ENCODE data around the gene WDR35. TPM values are rescaled to one million over a fixed set of nuclear protein-coding genes. Genes with fewer than 3 reads are reported as not detected.

Gene WDR35
- total RNA-seq, 1 donor from 2014 or later, result 26.5 TPM

GRCh38 chr2:19868701-19869580, 121.0 kb downstream of the WDR35 start:
- DNase-seq, result no peak

DNA sequence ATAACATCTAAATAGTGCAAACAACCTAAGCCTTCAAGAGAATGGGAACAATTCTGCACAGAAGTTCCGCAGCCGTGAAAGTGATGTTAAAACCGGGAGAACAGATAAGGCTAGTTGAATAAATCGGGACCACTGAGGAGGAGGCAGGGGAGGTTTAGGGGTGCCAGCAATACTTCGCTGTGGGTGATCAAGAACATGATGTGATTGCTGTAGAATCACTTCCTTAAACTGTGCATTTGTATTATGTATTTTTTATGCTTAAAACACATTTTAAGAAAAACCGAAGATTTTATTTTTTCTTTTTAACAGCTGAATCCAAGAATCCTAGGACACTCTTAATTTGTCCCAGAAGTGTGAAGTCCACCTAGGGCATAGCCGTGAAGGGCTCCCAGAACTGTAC, 121.7 kb downstream of the WDR35 start:
- no peak for DNase-seq

DNA sequence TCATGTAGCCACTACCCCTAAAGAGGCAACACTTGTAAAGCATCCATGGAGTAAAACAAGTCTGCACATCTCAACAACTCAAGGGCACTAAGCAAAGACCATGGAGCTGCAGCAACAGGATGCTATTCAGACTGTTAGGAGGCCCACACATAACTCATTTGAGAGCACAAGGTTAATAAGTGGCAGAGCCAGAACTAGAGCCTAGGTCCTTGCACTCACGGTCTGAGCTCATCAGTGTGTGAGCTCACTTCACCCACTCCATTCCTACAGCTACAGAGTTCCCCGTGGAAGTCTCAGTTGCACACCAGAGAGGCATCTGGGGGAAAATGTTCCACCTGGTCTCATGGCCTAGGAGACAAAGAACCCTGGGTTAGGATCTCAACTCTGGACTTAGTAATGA, 123.1 kb downstream of the WDR35 start:
- no peak for DNase-seq

DNA sequence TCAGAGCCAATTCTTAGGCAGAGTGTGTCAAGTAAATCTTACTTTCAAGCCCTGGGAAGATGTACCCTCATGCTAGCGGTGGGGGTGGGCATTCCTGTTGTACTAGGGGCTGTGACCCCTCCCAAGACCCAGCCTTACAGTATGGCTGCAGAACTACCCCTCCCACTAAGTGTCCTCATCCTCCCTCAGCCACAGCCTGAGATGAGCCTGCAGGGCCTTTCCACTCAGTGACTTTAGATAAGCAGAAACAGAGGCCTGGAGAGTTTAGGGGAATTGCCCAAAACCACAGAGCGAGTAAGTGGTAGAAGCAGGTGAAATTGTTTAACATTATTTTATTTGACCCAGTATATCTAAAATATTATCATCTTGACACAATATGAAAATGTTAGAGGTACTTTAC, 124.8 kb downstream of the WDR35 start:
- DNase-seq, result no peak

DNA sequence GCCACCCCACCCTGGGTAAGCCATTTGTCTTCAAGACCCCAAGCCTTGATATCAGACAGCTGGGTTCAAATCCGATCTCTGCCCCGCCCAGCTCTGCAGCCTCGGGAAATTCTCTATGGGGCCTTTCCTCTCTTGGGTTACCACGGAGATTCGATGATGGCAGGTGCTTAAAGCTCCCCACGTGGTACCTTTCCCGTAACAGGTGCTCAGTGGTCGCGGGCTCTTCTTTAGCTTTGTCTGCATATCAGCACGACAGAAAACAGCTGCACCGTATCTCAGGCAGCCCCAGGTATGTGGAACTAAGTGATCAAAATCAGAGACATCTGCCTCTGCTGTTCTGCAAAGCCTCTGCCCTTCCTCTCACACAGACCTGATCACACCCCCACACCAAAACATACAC, 125.5 kb downstream of the WDR35 start:
- DNase-seq, result no peak

GRCh38 chr2:19863303-19864041, 126.4 kb downstream of the WDR35 start:
- DNase-seq, result peak; percentile 20

DNA sequence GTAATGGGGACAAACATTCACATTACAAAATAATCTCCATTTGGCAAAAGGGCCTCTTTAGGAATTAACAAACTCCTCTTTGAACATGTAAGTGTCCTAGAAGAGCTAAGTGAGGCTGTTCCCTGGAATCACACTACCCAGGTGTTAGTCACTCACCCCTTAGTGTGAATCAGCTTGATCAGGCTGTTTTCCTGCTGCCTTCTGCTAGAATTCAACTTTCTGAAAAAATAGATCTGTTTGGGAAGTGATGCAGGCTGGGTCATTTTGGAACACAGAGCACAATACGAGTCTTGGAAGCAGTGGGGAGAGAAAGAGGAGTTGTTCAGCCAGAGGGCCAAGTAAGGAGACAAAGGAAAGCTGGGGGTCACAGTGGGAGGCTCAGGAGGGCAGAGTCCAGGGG, 128.1 kb downstream of the WDR35 start:
- no peak for DNase-seq

Other genes starting within 250 kb of the WDR35 start
- 22.3 TPM for gene TTC32, start 88.1 kb downstream of the WDR35 start, total RNA-seq
- 1.1 TPM for gene MATN3, start 22.6 kb upstream of the WDR35 start, total RNA-seq
- gene LAPTM4A, start 61.5 kb upstream of the WDR35 start, total RNA-seq, result 93.6 TPM
- gene SDC1, start 235.0 kb upstream of the WDR35 start, total RNA-seq, result 9.0 TPM